ENCODE measurements around the gene CYP4Z1. TPM values are rescaled to one million over a fixed set of nuclear protein-coding genes. Genes with fewer than 3 reads are reported as not detected.
"Not testable (repeated sequence)": the region's sequence is repeated elsewhere in the genome, so short reads cannot be mapped to it uniquely, and the experiment has no call there.

Gene CYP4Z1
- total RNA-seq, 1 experiment from 2014 or later, result not detected

DNA sequence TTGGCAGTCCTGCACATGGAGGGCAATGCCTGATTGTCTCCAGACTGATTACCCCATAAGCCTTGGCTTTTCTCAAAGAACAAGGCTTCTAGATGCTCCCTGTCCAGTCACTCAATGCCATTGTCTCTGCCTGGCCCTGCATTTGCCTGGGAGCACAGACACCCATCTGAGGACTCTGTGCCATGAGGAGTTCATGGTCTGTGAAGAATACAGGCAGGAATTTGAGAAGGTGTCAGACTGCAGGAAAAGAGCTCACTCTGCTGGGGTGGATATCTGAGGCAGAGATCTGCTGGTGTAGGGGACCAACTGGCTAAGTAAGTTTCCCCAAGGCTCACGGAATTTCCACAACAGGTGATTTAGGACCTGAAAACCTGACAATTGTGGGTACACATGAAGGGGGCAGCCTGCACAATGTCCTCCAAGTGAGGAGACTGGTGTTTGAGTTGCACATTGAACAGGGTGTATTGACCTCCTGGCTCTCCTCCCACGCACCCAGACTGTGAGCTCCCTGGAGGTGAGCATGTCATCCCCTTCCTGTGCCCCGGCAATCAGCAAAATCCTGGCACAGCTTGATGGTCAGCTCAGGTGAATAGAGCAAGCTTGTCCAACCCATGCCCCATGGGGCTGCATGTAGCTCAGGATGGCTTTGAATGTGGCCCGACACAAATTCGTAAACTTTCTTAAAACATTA lies 71.0 kb downstream of the CYP4Z1 start:
- Histone ChIP-seq H3K23ac (ENCODE audit: insufficient read length, low read depth, low read length) (no peak overlapping the region), H2BK15ac (ENCODE audit: low read depth, low read length) (no peak overlapping the region), H3K79me1 (ENCODE audit: insufficient read depth, low read depth, low read length, poor library complexity, severe bottlenecking) (no peaks in the 10 kb centered on the region), H2BK5ac (ENCODE audit: insufficient read length, low read length) (no peak overlapping the region), H2AFZ (ENCODE audit: low read length) (no peak overlapping the region), H3K4me2 (ENCODE audit: insufficient read depth, insufficient read length, low read length) (no peak overlapping the region), H2AK5ac (ENCODE audit: insufficient read length, low read length) (no peak overlapping the region), H3K4me1 (ENCODE audit: insufficient read depth, low read length) (no peaks in the 10 kb centered on the region), H2BK20ac (ENCODE audit: low read depth, low read length, poor library complexity, severe bottlenecking) (no peak overlapping the region), H3K56ac (ENCODE audit: insufficient read length, low read depth, low read length) (no peak overlapping the region), H3T11ph (ENCODE audit: low read length) (no peak overlapping the region), H3K23me2 (ENCODE audit: insufficient read length, low read depth, low read length, poor library complexity, severe bottlenecking) (no peaks in the 10 kb centered on the region), H4K5ac (ENCODE audit: insufficient read length, low read depth, low read length) (no peak overlapping the region), H2BK12ac (ENCODE audit: insufficient read length, low read depth, low read length) (no peak overlapping the region), H2BK120ac (ENCODE audit: low read depth, low read length, poor library complexity, severe bottlenecking) (no peak overlapping the region), H3K9ac (ENCODE audit: extremely low read depth, insufficient read length, low read length) (no peak overlapping the region), H3K27me3 (ENCODE audit: insufficient read depth, low read length) (no peaks in the 10 kb centered on the region), H4K20me1 (ENCODE audit: control insufficient read depth, insufficient read depth, insufficient read length) (no peaks in the 10 kb centered on the region), H4K8ac (replicated peaks; ENCODE audit: insufficient read length, low read depth, low read length) (no peak overlapping the region), H3K9me3 (ENCODE audit: control insufficient read depth, low read depth, low read length) (no peaks in the 10 kb centered on the region), H4K91ac (ENCODE audit: insufficient read length, low read depth, low read length) (no peak overlapping the region), H3K14ac (ENCODE audit: insufficient read depth, low read length) (no peak overlapping the region), H3K4ac (ENCODE audit: low read depth, low read length) (no peak overlapping the region), H3K79me2 (ENCODE audit: insufficient read depth, low read length) (no peaks in the 10 kb centered on the region), H3K27ac (ENCODE audit: insufficient read length, low read depth, low read length) (no peak overlapping the region), H3K18ac (ENCODE audit: insufficient read length, low read depth, low read length) (no peak overlapping the region)
- Mint-ChIP-seq H3K27ac (no peak overlapping the region), H3K36me3 (ENCODE audit: insufficient read depth in 1 of 3, low read depth in 3 of 3) (no peaks in the 10 kb centered on the region), H3K4me3 (no peak overlapping the region), H3K4me1 (no peaks in the 10 kb centered on the region; a peak in 1 of 4 replicates), H3K27me3 (ENCODE audit: low read depth) (peaks cover 3% of the 10 kb centered on the region), H3K9me3 (no peaks in the 10 kb centered on the region)
- TF ChIP-seq CTCF (conservative IDR thresholded peaks at IDR 0.05), result no peak
- no peak for DNase-seq
- WGBS (ENCODE audit: extremely low coverage, insufficient read length, low lambda C conversion rate), result no CpG with 5 or more reads among the region's 5 CpGs

GRCh38 chr1:47140358-47140757 lies 73.3 kb downstream of the CYP4Z1 start:
- H3K9me3 Mint-ChIP-seq; H3K14ac ChIP-seq (ENCODE audit: insufficient read depth, low read length); H3K23me2 ChIP-seq (ENCODE audit: insufficient read length, low read depth, low read length, poor library complexity, severe bottlenecking); H4K8ac ChIP-seq (replicated peaks; ENCODE audit: insufficient read length, low read depth, low read length); H3K9ac ChIP-seq (ENCODE audit: extremely low read depth, insufficient read length, low read length); H2AFZ ChIP-seq (ENCODE audit: low read length); H3K36me3 Mint-ChIP-seq (ENCODE audit: insufficient read depth in 1 of 3, low read depth in 3 of 3); H3K79me2 ChIP-seq (ENCODE audit: insufficient read depth, low read length); H3T11ph ChIP-seq (ENCODE audit: low read length); H2BK15ac ChIP-seq (ENCODE audit: low read depth, low read length); DNase-seq; H3K27me3 Mint-ChIP-seq (ENCODE audit: low read depth); H4K20me1 ChIP-seq (ENCODE audit: control insufficient read depth, insufficient read depth, insufficient read length); H3K27me3 ChIP-seq (ENCODE audit: insufficient read depth, low read length); H2BK120ac ChIP-seq (ENCODE audit: low read depth, low read length, poor library complexity, severe bottlenecking); H2BK12ac ChIP-seq (ENCODE audit: insufficient read length, low read depth, low read length); H3K18ac ChIP-seq (ENCODE audit: insufficient read length, low read depth, low read length); H3K27ac Mint-ChIP-seq; H2BK5ac ChIP-seq (ENCODE audit: insufficient read length, low read length); H2AK5ac ChIP-seq (ENCODE audit: insufficient read length, low read length); H2BK20ac ChIP-seq (ENCODE audit: low read depth, low read length, poor library complexity, severe bottlenecking); H3K4ac ChIP-seq (ENCODE audit: low read depth, low read length); H3K79me1 ChIP-seq (ENCODE audit: insufficient read depth, low read depth, low read length, poor library complexity, severe bottlenecking); H3K4me1 Mint-ChIP-seq; H3K4me1 ChIP-seq (ENCODE audit: insufficient read depth, low read length); H4K5ac ChIP-seq (ENCODE audit: insufficient read length, low read depth, low read length); H3K23ac ChIP-seq (ENCODE audit: insufficient read length, low read depth, low read length); H3K4me3 Mint-ChIP-seq; H3K4me2 ChIP-seq (ENCODE audit: insufficient read depth, insufficient read length, low read length); H3K56ac ChIP-seq (ENCODE audit: insufficient read length, low read depth, low read length); H3K9me3 ChIP-seq (ENCODE audit: control insufficient read depth, low read depth, low read length); H4K91ac ChIP-seq (ENCODE audit: insufficient read length, low read depth, low read length); H3K27ac ChIP-seq (ENCODE audit: insufficient read length, low read depth, low read length): not testable (repeated sequence)
- no CpG with 5 or more reads among the region's 3 CpGs for WGBS (ENCODE audit: extremely low coverage, insufficient read length, low lambda C conversion rate)

Measured in H9 (cell line).